Measurements from ENCODE around the gene ING1. TPM values are rescaled to one million over a fixed set of nuclear protein-coding genes. Genes with fewer than 3 reads are reported as not detected.
A peak's percentile ranks its signal among the peaks of the same experiment; 100 is the strongest.

Gene ING1
- total and polyA plus RNA-seq, 2 donors from 2014 or later: 7.8 to 12.4 TPM

GRCh38 chr13:110714797-110715394 is 1.4 kb downstream of the ING1 start:
- peaks cover 0 to 6% (median 5%) of the 10 kb centered on the region in 3 donors for H3K36me3 ChIP-seq (ENCODE audit: control insufficient read depth in 2 of 3, insufficient read depth in 3 of 3, low read length in 3 of 3)
- DNase-seq: peak; percentile 63 to 90 (median 80)
- no peak for FAIRE-seq
- H3K27ac ChIP-seq (ENCODE audit: low read depth in 2 of 2, low read length in 2 of 2): peak overlapping the region; percentile 97 to 99
- intact Hi-C loops (cut with DNase I): no loop called here
- peak overlapping the region; percentile 89 to 93 (median 90) for H3K9ac ChIP-seq (ENCODE audit: low read length in 3 of 3)
- H3K9me3 ChIP-seq (ENCODE audit: control insufficient read depth in 2 of 3, insufficient read depth in 1 of 3, low read length in 3 of 3): no peaks in the 10 kb centered on the region
- H3K27me3 ChIP-seq (ENCODE audit: control insufficient read depth, insufficient read depth, low read length): no peaks in the 10 kb centered on the region
- no peak for TF ChIP-seq CTCF (IDR thresholded peaks at IDR 0.05; ENCODE audit: borderline replicate concordance, extremely low read depth, insufficient read depth)
- H3K4me3 ChIP-seq (ENCODE audit: low read length in 3 of 3): peak overlapping the region; percentile 76 to 94 (median 89)
- H3K4me1 ChIP-seq (ENCODE audit: control insufficient read depth in 2 of 3, insufficient read depth in 2 of 3, low read depth in 1 of 3, low read length in 3 of 3): peaks cover 6 to 17% (median 10%) of the 10 kb centered on the region in 3 donors

GRCh38 chr13:110715395-110716246 is 2.1 kb downstream of the ING1 start:
- FAIRE-seq: peak; percentile 99
- Histone ChIP-seq H3K4me1 (ENCODE audit: control insufficient read depth in 2 of 3, insufficient read depth in 2 of 3, low read depth in 1 of 3, low read length in 3 of 3) (peaks cover 6 to 16% (median 10%) of the 10 kb centered on the region in 3 donors), H3K36me3 (ENCODE audit: control insufficient read depth in 2 of 3, insufficient read depth in 3 of 3, low read length in 3 of 3) (peaks cover 0 to 7% (median 7%) of the 10 kb centered on the region in 3 donors), H3K4me3 (ENCODE audit: low read length in 3 of 3) (peak overlapping the region; percentile 94 to 97 (median 95)), H3K27me3 (ENCODE audit: control insufficient read depth, insufficient read depth, low read length) (no peaks in the 10 kb centered on the region), H3K9ac (ENCODE audit: low read length in 3 of 3) (peak overlapping the region; percentile 84 to 98 (median 89)), H3K9me3 (ENCODE audit: control insufficient read depth in 2 of 3, insufficient read depth in 1 of 3, low read length in 3 of 3) (no peaks in the 10 kb centered on the region), H3K27ac (ENCODE audit: low read depth in 2 of 2, low read length in 2 of 2) (peak overlapping the region; percentile 97 to 99)
- DNase-seq: peak; percentile 99 to 100 (median 99)
- intact Hi-C loops (cut with DNase I): no loop called here
- TF ChIP-seq CTCF (IDR thresholded peaks at IDR 0.05; ENCODE audit: borderline replicate concordance, extremely low read depth, insufficient read depth): no peak

DNA sequence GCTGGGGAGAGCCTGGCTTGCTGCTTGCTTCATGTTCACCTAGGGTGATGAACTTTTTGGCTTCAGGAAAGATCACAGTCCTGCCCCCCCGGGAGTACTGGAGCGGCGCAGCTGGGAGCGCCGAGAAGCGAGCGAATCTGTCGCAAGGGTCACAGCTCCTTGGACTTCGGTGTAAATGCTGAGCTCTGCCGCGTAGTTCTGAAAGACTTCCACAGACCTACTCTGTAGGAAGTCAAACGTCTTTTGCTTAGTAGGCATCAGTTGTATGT is 2.7 kb downstream of the ING1 start:
- TF ChIP-seq CTCF (IDR thresholded peaks at IDR 0.05; ENCODE audit: borderline replicate concordance, extremely low read depth, insufficient read depth): no peak
- DNase-seq (peak in 1 of 5 donors; percentile 60), FAIRE-seq (no peak)
- H3K4me3 ChIP-seq (ENCODE audit: low read length in 3 of 3): peak overlapping the region; percentile 89 to 97 (median 95)
- peaks cover 6 to 10% (median 10%) of the 10 kb centered on the region in 3 donors for H3K4me1 ChIP-seq (ENCODE audit: control insufficient read depth in 2 of 3, insufficient read depth in 2 of 3, low read depth in 1 of 3, low read length in 3 of 3)
- intact Hi-C loops (cut with DNase I): no loop called here
- H3K27me3 ChIP-seq (ENCODE audit: control insufficient read depth, insufficient read depth, low read length): no peaks in the 10 kb centered on the region
- peak overlapping the region; percentile 82 to 98 (median 84) for H3K9ac ChIP-seq (ENCODE audit: low read length in 3 of 3)
- H3K9me3 ChIP-seq (ENCODE audit: control insufficient read depth in 2 of 3, insufficient read depth in 1 of 3, low read length in 3 of 3): no peaks in the 10 kb centered on the region
- peak overlapping the region; percentile 97 to 98 for H3K27ac ChIP-seq (ENCODE audit: low read depth in 2 of 2, low read length in 2 of 2)
- H3K36me3 ChIP-seq (ENCODE audit: control insufficient read depth in 2 of 3, insufficient read depth in 3 of 3, low read length in 3 of 3): peaks cover 0 to 7% (median 7%) of the 10 kb centered on the region in 3 donors
